ENCODE data around the gene PPP2R1A.

GRCh38 chr19:52198678-52199077, 8.8 kb downstream of the PPP2R1A start:
- TF ChIP-seq CTCF (IDR thresholded peaks at IDR 0.05), result no peak
- no peak for TF ChIP-seq POLR2A (IDR thresholded peaks at IDR 0.05)

All from lower leg skin (tissue), 3 donors.